Kidney epithelial cell (primary cell): ENCODE data around the gene FDX2. TPM values are rescaled to one million over a fixed set of nuclear protein-coding genes. Genes with fewer than 3 reads are reported as not detected.
"Not testable (repeated sequence)": the region's sequence is repeated elsewhere in the genome, so short reads cannot be mapped to it uniquely, and the experiment has no call there.

Experiments used
- DNase-seq: peaks from one replicate; pipeline ENCODE4 v3.0.0-alpha.2; 2010; ENCODE audit warnings: low read depth
- H3K27me3 ChIP-seq: 2 replicates; pipeline ENCODE4 v1.6.0; 2011; ENCODE audit warnings: low read length; ENCODE audit not compliant: control insufficient read depth, insufficient read depth
- H3K36me3 ChIP-seq: 2 replicates; pipeline ENCODE4 v1.5.1; 2011; ENCODE audit warnings: low read length; ENCODE audit not compliant: control insufficient read depth, insufficient read depth
- H3K4me3 ChIP-seq: 2 replicates; pipeline ENCODE4 v1.5.1; 2011; ENCODE audit warnings: low read depth, mild to moderate bottlenecking, control low read depth, low read length
- total RNA-seq: library from RNA; depleted of rRNA; stranded (reverse); fragments of >200 nt; gene quantifications from 2 replicates; pipeline ENCODE4 v1.2.3, GENCODE V29; 2015
- TF ChIP-seq, protein P1 (sequence below): IDR thresholded peaks from 2 replicates; pipeline ENCODE4 v1.5.1; 2011; ENCODE audit warnings: mild to moderate bottlenecking, moderate library complexity, low read length, control low read depth, inconsistent platforms; ENCODE audit not compliant: insufficient read depth, poor library complexity, severe bottlenecking

FDX2 gene
- total RNA-seq, 1 donor from 2014 or later = 43.5 TPM

DNA sequence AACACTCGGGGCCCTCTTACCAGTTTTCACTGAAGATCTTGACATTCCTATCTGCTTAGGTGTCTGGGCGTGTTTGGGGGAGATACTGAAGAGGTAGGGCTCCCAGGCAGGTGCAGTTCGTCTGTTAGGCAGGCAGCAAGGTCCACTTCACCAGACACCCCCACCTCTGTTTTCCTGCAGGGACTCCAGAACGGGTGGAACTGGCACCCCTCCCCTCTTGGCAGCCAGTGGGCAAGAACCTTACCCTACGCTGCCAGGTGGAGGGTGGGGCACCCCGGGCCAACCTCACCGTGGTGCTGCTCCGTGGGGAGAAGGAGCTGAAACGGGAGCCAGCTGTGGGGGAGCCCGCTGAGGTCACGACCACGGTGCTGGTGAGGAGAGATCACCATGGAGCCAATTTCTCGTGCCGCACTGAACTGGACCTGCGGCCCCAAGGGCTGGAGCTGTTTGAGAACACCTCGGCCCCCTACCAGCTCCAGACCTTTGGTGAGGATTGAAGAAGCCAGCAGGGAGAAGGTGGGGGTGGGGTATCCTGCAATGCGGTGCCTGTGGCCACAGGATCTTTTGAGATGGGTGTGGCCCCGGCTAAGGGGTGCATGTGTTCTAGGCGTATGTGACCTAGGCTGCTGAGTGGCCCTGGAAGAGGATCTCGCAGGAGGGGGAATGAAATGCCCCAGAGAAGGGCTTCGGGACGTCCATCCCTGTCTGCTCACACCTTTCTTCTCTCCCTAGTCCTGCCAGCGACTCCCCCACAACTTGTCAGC is 32.3 kb downstream of the FDX2 start:
- TF ChIP-seq, protein P1, sequence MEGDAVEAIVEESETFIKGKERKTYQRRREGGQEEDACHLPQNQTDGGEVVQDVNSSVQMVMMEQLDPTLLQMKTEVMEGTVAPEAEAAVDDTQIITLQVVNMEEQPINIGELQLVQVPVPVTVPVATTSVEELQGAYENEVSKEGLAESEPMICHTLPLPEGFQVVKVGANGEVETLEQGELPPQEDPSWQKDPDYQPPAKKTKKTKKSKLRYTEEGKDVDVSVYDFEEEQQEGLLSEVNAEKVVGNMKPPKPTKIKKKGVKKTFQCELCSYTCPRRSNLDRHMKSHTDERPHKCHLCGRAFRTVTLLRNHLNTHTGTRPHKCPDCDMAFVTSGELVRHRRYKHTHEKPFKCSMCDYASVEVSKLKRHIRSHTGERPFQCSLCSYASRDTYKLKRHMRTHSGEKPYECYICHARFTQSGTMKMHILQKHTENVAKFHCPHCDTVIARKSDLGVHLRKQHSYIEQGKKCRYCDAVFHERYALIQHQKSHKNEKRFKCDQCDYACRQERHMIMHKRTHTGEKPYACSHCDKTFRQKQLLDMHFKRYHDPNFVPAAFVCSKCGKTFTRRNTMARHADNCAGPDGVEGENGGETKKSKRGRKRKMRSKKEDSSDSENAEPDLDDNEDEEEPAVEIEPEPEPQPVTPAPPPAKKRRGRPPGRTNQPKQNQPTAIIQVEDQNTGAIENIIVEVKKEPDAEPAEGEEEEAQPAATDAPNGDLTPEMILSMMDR = no peak
- H3K27me3 ChIP-seq = peaks cover 18% of the 10 kb centered on the region
- H3K4me3 ChIP-seq = no peak overlapping the region
- no peak for DNase-seq
- H3K36me3 ChIP-seq = no peaks in the 10 kb centered on the region

DNA sequence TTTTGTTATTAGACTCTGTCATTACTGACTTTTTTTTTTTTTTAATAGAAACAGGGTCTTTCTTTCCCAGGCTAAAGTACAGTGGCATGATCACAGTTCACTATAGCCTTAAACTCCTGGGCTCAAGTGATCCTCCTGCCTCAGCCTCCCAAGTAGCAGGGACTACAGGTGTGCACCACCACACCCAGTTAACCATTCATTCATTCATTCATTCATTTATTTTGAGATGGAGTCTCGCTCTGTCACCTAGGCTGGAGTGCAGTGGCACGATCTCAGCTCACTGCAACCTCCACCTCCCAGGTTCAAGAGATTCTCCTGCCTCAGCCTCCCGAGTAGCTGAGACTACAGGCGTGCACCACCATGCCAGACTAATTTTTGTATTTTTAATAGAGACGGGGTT is 33.8 kb downstream of the FDX2 start:
- not testable (repeated sequence) for H3K4me3 ChIP-seq, H3K27me3 ChIP-seq, DNase-seq, H3K36me3 ChIP-seq

DNA sequence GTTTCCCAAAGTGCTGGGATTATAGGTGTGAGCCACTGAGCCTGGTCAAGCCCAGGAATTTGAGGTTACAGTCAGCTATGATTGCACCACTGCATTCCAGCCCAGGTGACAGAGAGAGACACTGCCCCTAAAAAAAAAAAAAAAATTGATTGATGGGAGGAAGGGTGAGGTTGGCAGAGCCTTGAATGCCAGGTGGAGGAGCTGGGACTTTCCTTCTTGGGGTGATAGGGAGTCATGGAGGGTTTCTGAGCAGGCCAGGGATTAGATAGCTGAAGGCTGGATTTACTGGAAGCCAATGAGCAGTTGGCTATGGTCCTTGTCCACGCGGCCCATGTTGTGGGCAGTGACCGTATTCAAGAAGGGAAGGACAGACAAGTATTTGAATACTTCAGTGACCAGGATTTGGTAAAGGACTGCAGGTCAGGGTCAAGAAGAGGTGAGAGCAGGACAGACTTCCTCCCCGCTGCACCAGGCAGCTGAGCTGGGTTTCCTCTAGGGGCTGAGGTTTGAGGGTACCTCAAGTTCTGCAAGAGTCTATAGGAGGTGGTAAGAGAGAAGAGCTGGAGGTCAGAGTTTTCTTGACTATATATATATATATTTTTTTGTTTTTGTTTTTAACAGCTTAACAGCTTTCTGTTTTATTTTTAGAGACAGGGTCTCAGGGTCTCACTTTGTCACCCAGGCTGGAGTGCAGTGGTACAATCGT is 35.9 kb downstream of the FDX2 start:
- DNase-seq = no peak
- TF ChIP-seq, protein P1 = no peak
- no peaks in the 10 kb centered on the region for H3K27me3 ChIP-seq
- H3K36me3 ChIP-seq = no peaks in the 10 kb centered on the region
- H3K4me3 ChIP-seq = no peak overlapping the region

DNA sequence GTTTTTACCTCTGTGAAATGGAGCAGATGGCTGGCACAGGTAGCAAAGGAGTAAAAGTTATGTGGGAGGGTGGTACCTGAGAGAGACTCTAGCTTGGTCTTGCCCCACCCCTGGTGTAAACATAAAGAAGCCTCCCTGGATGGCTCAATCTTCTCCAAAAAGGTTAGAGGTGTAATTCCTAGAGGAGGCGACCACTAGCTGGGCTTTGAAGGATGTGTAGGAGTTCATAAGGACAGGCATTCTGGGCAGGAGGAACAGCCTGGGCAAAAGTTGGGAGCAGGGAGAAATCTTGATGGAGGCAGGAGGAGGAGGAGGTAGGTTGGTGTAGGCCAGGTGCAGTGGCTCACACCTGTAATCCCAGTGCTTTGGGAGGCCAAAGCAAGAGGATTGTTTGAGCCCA is 36.9 kb downstream of the FDX2 start:
- H3K4me3 ChIP-seq = no peak overlapping the region
- DNase-seq = no peak
- H3K27me3 ChIP-seq = no peaks in the 10 kb centered on the region
- TF ChIP-seq, protein P1 = no peak
- no peaks in the 10 kb centered on the region for H3K36me3 ChIP-seq

DNA sequence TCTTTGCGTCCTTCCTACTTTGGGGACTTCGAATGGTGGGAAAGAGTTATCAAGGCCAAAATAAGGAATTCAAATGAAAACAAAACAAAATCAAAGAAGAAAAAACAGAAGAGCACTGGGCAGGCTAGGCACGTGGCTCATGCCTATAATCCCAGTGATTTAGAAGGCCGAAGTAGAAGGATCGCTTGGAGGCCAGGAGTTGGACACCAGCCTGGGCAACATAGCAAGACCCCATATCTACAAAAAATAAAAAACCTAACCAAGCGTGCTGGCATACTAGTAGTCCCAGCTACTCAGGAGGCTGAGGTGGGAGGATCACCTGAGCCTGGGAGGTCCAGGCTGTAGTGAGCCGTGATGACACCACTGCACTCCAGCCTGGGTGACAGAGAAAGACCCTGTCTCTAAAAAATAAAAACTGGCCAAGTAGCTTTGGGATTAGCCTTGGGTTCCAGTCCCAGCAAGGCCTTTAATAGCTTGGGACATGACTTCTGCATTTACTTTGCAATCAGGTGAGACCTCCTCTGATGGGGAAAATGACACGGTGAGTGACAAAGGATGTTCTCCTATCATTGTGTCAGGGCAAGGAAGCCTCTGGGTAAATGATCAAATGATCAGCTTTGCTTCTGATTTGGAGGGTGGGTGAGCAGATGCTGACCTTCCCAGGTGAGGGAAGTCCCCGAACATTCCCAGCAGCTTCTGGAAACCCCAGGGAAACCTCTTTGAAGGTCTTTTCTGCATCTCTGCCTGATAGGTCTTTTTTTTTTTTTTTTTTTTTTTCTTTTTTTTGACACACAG is 37.8 kb downstream of the FDX2 start:
- TF ChIP-seq, protein P1 = no peak
- Histone ChIP-seq H3K36me3 (no peaks in the 10 kb centered on the region), H3K4me3 (no peak overlapping the region), H3K27me3 (no peaks in the 10 kb centered on the region)
- DNase-seq = no peak

DNA sequence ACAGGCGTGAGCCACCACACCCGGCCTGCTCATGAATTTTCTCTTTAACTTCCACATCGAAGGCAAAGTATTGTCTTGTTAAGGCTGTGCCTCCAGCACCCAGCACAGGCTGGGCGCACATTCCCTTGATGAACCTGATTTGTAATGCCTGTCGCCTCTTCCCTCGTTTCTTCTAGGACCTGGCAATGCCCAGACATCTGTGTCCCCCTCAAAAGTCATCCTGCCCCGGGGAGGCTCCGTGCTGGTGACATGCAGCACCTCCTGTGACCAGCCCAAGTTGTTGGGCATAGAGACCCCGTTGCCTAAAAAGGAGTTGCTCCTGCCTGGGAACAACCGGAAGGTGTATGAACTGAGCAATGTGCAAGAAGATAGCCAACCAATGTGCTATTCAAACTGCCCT is 41.2 kb downstream of the FDX2 start:
- H3K36me3 ChIP-seq = no peaks in the 10 kb centered on the region
- TF ChIP-seq, protein P1 = no peak
- H3K27me3 ChIP-seq = no peaks in the 10 kb centered on the region
- no peak overlapping the region for H3K4me3 ChIP-seq
- no peak for DNase-seq
